HG03460 (cell line): Measurements from ENCODE around the gene THAP11.
A peak's percentile ranks its signal among the peaks of the same experiment; 100 is the strongest.

Source experiments
- ATAC-seq: cut with Tn5 transposase; IDR thresholded peaks from one replicate; pipeline ENCODE4 v1.9.1; 2021; ENCODE audit not compliant: unreplicated experiment

Gene THAP11

DNA sequence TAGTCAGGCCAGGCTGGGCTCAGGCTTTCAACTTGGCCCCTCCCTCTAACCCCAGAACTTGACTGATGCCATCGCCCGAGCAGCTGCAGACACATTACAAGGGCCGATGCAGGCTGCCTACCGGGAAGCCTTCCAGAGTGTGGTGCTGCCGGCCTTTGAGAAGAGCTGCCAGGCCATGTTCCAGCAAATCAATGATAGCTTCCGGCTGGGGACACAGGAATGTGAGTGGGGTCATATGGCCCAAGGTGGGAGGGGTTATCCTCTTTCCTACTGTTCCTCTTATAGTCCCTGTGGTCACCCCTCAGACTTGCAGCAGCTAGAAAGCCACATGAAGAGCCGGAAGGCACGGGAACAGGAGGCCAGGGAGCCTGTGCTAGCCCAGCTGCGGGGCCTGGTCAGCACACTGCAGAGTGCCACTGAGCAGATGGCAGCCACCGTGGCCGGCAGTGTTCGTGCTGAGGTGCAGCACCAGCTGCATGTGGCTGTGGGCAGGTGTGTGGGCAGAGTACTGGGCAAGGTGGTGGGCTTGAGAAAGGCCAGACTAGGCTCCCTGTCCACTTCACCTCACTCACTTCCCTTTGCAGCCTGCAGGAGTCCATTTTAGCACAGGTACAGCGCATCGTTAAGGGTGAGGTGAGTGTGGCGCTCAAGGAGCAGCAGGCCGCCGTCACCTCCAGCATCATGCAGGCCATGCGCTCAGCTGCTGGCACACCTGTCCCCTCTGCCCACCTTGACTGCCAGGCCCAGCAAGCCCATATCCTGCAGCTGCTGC, 40.4 kb downstream of the THAP11 start:
- no peak for ATAC-seq

DNA sequence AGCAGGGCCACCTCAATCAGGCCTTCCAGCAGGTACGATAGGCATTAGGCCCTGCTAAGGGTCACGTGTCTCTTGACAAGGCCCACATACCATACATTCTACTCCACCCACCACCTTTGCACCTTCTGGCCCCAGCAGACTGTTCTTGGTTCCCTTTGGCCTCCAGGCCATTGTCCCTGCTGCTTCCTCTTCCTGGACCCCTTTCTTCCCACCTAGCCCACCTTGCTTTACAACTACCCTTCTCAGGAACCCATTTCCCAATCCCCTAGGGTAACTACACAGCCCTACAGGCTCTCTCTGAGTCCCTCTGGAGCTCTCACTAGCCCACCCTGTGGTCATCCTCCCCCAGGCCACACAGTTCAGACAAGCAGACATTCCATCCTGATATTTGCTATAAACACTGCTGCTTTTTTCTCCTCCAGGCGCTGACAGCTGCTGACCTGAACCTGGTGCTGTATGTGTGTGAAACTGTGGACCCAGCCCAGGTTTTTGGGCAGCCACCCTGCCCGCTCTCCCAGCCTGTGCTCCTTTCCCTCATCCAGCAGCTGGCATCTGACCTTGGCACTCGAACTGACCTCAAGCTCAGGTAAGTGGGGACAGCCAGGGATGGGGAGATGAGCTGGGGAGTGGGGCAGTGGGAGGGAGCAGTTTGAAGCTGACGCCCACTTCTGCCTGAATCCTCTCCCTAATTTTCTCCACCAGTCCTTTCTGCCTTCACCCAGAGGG, 41.2 kb downstream of the THAP11 start:
- no peak for ATAC-seq

DNA sequence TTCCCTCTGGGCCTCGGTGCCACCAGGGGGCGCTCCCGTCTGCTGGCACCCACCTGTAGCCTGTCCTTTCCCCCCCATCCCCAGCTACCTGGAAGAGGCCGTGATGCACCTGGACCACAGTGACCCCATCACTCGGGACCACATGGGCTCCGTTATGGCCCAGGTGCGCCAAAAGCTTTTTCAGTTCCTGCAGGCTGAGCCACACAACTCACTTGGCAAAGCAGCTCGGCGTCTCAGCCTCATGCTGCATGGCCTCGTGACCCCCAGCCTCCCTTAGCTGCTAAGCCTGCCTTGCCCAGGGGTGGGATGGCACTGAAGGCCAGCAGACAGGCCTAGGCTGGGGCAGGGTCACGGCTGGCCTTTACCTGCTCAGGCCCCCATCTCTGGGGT, 41.7 kb downstream of the THAP11 start:
- no peak for ATAC-seq

DNA sequence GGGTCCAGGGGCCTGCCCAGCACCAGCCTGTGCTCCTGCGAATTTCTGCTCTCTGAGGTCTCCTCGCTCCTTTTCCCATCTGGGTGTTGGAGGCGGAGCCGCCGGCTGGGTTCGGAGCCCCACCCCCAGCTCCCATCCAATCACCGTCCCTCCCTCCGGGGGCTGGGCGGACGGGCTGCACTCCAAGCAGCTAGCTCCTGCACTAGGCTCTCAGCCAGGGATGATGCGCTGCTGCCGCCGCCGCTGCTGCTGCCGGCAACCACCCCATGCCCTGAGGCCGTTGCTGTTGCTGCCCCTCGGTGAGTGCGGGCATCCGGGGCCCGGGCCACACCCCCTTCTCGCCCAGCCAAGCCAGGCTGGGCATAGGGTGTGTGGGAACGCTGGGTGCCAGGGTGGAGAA, 42.6 kb downstream of the THAP11 start, which contains the start of gene NRN1L:
Gene NRN1L (plus strand): TSS at position 202 of the 400 bp plus-strand sequence. CDS start 19 bp downstream, at position 221.
- no peak for ATAC-seq

- no peak for ATAC-seq
Measured at GRCh38 chr16:67885545-67885944, 43.4 kb downstream of the THAP11 start.

DNA sequence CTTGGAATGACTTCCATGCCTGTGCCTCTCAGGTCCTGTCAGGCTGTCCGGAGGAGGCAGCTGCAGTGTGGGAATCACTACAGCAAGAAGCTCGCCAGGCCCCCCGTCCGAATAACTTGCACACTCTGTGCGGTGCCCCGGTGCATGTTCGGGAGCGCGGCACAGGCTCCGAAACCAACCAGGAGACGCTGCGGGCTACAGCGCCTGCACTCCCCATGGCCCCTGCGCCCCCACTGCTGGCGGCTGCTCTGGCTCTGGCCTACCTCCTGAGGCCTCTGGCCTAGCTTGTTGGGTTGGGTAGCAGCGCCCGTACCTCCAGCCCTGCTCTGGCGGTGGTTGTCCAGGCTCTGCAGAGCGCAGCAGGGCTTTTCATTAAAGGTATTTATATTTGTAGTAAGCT, 43.9 kb downstream of the THAP11 start:
- no peak for ATAC-seq

- no peak for ATAC-seq
Measured at GRCh38 chr16:67886387-67886786, 44.3 kb downstream of the THAP11 start.

- ATAC-seq, result no peak
Measured at GRCh38 chr16:67888331-67888730, 46.2 kb downstream of the THAP11 start.

DNA sequence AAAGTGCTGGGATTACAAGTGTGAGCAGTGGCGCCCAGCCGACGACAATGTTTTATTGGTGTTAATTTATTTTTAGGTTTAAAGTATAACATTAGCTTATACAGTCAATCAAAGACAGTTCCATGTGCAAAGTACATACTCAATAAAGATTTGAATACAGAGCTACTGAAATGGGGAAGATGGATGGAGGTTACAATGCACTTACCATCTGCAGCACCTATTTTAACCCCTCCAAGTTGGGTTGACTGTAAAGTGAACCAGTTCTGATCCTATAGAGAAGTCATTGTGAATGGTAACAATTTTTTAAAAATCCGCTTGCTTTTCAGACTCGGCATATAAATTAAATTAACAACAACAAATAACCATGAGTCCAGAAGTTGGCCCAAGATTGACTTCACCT, 50.3 kb downstream of the THAP11 start:
- no peak for ATAC-seq

DNA sequence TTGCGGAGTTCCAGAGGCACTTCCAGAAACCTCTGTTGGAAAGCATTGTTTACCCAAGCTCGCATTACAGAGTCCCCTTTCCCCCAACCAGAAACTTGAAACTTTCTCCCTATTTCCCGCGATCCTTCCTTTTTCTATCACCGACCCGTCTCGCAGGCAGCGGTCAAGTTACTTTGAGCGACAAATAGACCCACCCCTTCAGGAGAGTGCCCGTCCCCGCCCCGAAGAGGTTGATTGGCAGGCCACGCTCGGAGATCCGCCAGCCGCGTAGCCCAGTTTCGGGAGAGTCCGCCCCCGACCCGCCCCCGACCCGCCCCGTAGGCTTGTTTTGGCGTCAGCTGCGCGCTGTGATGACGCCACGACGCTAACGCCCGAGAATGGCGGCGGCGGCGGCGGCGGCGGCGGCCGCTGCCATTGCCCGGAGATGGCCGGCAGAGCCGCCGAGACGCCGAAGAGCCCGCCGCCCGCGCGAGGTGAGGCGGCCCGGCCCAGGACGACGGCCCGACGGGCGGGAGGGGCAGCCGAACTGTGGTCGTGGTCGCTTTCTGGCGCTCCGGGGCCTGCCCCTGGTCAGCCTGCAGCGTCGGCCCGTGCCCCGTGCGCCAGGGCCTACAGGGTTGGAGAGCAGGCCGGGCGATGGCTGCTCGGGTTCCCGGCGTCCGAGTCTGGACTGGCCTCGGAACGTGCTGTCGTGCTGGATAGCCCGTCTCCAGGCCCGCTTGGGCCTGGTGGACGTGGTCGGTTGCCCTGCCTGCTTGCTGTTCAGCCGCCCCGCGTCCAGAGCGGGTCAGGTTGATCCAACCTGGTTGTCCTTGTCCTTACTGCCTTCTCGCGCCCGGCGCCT, 51.0 kb downstream of the THAP11 start, which contains the start of gene PSKH1:
Gene PSKH1 (plus strand): TSS at position 356 of the 844 bp plus-strand sequence. CDS start 15,496 bp downstream, outside the sequence.
- ATAC-seq, result peak; percentile 88
